HG03432 (cell line): ENCODE results near the gene CPNE7.
"Not testable (repeated sequence)": the region's sequence is repeated elsewhere in the genome, so short reads cannot be mapped to it uniquely, and the experiment has no call there.

Source experiments
- ATAC-seq: cut with Tn5 transposase; IDR thresholded peaks from one replicate; pipeline ENCODE4 v1.9.1; 2021; ENCODE audit warnings: mild to moderate bottlenecking, moderate library complexity; ENCODE audit not compliant: unreplicated experiment

CPNE7 gene

DNA sequence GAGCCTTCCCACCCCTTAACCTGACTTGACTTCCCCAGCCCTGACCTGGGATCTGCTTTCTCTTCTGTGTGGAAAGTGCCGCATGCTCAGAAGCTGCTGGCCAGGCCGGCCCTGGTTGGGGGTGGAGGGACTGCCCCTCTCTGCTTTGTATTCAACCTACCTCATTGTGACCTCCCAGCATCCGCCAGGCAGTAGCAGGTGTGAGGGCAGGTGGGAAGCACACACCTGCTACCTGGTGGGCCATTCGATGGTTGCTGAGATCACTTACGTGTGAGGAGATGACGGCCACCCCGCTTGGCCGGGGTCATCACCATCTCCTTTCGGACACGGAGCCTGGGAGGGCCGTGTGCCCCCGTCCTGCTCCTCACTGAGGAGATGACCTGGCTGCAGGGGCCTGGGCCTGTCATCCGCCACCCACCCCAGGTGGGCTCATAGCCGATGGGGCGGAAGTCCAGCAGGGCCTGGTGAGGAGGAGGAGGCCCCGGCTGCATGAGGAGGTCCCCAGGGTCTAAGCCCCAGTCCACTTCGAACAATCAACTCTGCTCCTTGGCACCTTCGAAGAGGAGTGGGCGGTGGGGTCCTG, 7.1 kb downstream of the CPNE7 start:
- no peak for ATAC-seq

DNA sequence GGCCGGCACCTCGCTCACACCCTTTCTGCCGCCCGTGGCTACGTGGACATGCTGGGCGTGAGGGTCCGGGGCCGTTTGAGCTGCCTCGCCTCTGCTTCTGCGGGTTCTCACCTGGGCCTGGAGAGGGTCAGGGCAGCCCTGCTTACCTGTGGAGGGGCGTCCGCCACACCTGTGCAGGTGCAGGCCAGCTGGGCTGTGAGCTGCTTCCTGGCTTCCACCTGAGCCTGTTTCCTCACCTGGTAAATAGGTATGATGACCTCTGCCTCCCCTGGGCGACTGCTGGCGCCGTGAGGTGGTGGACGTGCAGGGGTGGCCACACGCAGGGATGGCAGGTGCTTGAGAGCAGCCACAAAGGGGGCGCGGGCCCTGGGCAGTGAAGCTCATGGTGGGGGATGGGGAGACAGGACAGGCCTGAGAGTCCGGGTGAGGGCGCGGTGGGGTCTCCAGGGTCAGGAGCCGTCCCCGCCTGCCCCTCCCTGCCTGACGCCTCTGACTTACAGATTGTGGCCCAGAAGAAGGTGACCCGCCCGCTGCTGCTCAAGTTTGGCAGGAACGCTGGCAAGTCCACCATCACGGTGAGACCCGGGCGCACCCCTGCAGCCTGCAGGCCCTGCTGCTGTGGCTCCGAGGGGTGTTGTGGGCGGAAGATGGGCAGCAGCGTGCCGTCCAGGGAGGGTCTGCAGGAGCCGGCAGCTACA, 7.8 kb downstream of the CPNE7 start:
- no peak for ATAC-seq

DNA sequence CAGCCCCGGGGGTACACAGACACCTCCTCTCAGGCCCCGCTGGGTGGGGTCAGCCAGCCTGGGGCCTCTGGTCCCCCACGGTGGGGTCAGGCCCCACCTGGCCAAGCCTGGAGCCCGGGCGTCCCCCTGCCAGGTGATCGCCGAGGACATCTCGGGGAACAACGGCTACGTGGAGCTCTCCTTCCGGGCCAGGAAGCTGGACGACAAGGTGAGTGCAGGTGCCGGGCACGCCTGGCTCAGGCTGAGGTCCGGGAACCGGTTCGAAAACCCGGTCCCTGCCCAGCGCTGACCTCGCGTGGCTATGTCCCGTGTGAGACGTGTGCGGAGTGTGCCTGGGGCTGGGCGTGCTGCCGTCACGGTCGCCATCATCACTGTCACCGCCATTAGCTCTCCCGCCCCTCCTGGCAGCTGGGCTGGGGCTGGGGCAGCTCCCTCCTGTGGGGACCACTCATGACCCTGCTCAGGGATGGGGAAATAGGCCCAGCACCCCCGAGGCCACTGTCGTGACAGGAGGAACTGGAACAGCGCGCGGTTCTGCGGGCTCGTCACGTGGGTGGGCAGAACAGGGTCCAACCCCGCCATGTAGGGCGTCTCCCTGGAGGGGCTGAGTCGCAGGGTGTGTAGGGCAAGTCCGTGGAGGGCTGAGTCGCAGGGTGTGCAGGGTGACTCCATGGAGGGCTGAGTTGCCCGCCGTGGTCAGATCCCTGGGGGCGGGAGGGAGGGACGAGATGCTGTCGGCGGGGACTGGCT, 8.5 kb downstream of the CPNE7 start:
- ATAC-seq, result no peak

DNA sequence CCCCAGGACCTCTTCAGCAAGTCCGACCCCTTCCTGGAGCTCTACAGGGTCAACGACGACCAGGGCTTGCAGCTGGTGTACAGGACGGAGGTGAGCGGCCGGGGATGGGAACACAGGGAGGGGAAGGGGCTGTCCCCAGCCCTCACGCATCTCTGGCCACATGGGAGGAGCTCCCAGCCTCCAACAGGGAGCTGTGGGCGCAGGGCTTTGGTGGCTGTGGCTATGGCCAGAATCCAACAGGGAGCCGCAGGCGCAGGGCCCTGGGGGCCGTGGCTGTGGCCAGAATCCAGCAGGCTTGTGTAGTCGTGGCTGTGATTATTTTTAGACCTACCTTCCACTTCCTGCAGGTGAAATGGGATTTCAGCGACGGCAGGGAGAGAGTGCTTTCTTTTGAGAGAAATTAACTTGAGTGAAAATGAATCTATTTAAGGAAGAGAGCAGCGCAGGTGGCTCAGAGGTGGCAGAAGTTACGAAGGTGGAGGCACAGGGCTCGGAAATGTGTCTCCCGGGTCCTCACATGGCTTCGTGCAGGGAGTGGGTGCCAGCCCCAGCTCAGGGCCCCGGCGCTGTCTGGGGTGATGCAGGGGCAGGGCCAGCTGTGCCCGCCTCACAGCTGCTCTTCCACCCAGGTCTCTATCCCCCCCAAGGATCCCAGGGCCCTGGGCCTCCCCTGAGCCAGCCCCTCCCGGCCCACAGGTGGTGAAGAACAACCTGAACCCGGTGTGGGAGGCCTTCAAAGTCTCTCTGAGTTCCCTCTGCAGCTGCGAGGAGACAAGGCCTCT, 9.4 kb downstream of the CPNE7 start:
- ATAC-seq, result no peak

DNA sequence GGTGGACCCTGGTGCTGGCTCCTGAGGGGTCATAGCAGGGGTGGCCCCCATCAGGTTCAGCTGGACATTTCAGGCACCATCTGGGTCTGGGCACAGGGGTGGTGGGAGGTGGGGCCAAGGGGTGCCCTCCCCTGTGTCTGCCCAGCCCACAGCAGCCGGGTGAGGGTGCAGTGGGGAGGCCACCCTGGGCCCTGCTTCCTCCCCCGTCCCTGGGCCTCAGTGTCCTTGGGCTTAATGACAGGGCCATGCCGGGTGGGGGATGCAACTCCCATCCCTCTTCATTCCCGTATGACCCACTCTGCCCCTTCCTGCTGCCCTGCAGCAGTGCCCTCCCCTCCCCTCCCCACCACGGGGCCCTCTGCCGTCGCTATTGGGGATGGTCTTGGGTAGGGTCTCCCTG, 10.7 kb downstream of the CPNE7 start:
- ATAC-seq, result no peak

DNA sequence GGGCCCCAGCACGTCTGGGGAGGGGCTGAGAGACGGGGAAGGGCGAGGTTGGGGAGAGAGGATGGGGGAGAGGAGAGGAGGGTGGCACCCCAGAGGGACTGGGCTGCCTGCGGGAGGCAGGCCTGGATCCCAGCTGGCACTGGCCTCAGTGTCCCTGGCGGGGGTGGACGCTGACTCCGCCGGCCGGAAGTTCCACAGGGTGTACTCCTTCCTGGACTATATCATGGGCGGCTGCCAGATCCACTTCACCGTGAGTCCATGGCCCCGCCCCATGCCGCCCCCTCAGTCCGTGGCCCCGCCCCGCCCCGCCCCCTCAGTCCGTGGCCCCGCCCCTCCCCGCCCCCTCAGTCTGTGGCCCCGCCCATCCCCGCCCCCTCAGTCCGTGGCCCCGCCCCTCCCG, 11.3 kb downstream of the CPNE7 start:
- no peak for ATAC-seq

DNA sequence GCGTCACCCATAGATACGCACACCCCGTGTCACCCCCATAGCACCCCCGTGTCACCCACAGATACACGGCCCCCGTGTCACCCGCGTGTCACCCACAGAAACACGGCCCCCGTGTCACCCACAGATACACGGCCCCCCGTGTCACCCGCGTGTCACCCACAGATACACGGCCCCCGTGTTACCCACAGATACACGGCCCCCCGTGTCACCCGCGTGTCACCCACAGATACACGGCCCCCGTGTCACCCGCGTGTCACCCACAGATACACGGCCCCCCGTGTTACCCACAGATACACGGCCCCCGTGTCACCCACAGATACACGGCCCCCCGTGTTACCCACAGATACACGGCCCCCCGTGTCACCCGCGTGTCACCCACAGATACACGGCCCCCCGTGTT, 12.1 kb downstream of the CPNE7 start:
- not testable (repeated sequence) for ATAC-seq

DNA sequence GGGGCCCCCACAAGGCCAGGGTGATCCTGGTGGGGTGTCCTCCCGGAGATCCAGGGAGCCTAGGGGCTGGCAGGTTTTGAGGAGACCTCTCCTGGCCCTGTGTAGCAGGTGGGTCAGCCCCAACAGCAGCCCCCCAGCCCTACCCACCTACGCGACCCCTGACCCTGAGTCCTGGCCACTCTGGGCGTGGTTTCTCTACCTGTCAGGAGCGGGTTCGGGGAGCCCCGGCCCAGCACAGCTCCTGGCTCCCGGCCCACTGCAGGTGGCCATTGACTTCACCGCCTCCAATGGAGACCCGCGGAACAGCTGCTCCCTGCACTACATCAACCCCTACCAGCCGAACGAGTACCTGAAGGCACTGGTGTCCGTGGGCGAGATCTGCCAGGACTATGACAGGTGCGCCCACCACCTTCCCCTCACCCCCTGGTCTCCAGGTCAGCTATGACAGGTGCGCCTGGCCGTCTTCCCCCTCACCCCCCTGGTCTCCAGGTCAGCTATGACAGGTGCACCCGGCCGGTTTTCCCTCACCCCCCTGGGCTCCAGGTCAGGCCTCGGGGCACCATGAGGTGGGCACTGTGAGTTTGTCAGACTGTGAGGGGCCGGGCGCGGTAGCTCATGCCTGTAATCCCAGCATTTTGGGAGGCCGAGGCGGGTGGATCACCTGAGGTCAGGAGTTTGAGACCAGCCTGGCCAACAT, 13.0 kb downstream of the CPNE7 start:
- ATAC-seq, result no peak

DNA sequence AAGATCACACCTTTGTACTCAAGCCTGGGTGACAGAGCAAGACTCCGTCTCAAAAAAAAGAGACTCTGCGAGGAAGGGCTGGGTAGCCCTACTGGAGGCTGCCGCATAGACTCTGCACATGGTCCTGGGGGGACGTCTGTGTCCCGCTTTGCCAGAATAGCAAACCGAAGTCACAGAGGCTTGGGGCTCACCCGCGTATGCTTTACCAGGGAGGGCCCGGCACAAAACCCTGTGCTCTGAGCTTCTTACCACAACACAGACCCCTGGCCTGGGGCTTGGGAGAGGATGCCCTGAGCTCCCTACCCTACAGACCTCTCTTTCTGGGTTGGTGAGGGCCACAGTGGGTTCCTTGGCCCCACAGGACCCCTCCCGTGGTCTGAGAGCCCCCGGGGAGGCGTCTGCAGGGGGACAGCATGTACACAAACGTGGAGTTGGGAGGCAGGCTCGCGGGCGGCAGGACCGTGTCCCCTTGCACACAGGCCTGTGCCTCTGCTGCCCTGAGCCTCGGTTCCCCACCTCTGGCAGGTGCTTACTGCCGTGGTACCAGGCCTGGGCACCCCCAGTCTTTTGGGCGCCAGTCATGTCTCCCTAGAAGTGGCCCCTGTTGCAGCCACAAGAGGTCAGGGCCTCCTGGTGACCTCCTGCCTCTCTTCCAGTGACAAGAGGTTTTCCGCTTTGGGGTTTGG, 13.8 kb downstream of the CPNE7 start:
- ATAC-seq, result no peak

DNA sequence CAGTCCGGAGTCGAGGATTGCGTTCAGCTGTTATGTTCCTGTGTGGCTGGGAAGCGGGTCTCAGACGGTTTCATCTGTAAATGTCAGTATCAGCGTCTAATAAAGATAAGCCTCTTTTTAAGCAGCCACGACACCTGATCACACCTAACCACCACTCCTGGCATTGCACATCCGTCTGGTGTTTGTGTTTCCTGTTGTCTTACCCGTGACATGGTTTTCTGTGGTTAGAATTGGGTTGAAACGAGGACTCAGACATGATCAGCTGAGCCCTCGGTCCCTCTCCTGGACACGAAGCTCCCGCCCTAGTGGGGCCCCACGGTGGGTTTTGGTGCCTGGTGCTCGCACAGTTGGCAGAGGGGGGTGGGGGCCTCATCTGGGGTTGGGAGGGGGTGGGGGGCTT, 18.3 kb downstream of the CPNE7 start:
- ATAC-seq, result no peak

DNA sequence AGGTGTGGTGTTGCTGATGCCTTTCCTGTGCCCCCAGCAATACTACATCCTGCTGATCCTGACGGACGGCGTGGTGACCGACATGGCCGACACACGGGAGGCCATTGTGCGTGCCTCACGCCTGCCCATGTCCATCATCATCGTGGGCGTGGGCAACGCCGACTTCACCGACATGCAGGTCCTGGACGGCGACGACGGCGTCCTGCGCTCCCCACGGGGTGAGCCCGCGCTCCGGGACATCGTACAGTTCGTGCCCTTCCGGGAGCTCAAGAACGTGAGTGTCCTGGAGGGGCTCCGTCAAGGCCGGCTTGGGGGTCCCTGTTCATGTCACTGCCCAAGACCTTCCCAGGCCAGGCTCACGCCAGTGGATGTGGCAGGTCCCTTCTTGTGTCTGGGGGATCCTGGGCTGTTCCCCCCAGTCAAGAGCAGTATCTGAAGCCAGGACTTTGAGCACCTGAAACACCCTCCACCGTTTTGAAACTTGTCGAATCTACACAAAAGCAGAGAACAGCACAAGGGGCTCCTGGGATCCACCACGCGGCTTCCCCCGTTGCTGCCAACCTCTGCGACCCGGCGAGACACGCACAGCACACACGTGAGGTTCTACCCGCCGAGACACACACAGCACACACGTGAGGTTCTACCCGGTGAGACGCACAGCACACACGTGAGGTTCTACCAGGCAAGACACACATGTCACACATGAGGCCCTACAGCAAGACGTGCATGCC, 19.9 kb downstream of the CPNE7 start:
- no peak for ATAC-seq

DNA sequence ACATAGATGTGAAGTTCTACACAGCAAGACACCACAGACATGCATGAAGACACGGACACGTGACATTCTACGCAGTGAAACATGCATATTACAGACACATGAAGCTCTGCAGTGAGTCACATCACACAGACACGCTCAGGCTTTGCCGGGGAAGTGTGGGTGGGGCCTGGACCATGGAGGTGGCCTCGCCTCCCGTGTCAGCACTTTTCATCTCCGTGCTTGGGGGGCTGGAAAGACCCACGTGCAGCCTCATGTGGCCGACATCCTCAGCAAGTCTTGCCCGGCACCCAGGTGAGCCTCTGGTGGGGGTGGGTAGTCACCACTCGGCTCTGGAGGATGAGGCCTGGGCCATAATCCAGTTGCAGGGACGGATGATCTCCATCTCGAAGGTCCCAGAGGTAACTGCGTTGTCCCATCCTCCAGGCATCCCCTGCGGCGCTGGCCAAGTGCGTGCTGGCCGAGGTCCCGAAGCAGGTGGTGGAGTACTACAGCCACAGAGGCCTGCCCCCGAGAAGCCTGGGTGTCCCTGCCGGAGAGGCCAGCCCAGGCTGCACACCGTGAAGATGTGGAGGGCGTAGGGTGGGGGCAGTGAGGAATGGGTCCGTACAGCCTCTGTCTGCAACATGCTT, 20.6 kb downstream of the CPNE7 start:
- no peak for ATAC-seq

DNA sequence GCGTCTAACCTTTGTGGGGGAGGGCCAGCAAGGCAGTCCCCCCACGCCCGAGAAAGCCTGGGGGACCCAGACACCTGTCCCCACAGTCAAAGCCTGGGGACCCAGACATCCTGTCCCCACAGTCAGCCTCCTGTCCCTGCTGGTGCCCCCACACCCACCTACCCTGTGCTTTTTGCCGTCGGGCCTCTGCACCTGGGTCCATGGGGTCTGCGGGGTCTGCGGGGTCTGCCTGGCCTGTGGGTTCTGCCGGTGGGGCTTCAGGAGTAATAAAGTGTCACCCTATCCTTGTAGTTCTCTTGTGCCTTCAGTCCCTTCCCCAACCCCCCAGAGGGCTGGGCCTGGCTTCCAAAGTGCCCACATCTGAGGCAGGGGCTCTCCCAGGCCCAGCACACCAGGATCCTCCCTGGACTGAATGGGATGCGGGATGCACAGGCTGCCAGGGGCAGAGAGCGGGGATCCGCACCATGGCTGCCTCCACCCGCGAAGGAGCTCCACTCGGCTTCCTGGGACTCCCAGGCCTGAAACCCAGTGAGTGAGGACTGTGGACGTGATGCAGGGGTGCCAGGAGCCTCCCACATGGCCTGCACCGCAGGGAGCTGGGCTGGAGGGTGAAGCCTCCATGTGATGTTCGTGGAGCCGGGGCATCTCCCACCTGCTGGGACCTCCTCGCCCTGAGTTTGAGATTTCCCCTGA, 21.5 kb downstream of the CPNE7 start:
- ATAC-seq, result no peak

DNA sequence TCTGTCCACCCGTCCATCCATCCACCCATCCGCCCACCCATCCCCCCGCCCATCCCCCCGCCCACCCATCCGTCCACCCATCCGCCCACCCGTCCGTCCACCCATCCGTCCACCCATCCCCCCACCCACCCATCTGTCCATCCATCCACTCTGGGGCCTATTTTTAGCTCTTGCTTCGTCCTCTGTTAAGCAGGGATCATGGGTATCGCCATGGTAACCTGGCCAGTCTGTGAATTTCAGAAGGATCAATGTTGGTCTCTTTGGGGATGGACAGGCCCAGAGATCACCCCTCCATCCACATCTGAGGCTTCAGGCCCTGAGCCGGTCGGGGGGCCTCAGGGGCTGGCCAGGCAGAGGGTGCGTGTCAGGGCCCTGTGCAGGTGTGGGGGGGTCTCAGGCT, 22.6 kb downstream of the CPNE7 start:
- no peak for ATAC-seq

DNA sequence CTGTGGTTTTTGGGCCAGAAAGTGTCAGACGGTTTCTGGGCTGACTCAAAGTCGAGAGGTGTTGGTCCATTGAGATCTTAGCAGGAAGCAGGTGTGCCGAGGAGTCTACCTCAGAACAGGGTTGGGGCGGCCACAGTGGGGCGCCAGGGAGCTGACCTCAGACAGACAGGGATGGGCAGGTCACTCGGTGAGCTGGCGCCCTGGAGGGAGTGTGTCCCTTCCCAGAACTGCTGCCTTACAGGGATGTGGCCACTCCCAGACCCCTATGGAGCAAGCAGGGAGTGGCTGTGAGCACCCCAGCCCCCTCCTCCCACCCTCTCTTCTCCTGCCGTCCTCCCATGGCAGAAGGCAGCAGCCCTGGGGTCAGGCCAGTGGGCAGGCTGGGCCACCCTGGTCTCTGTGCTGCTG, 23.9 kb downstream of the CPNE7 start:
- no peak for ATAC-seq

DNA sequence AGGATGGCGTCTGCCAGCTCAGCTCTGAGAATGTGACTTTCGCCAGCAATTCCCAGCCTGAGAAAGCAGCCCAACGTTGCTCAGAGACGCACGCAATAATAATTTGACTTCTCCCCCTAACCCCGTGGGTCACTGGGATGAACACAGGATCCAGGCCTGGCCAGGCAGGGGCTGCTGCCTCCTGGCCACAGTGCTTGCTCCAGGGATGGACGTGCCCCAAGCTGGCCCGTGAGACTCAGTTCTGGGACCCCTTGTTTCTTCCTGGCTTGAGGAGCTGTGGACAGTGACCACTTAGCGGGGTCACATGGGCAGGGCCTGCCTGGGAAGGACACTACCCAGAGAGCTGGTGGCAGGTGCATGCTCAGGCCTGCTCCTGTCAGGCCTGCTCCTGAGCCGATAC, 24.3 kb downstream of the CPNE7 start:
- ATAC-seq, result no peak

DNA sequence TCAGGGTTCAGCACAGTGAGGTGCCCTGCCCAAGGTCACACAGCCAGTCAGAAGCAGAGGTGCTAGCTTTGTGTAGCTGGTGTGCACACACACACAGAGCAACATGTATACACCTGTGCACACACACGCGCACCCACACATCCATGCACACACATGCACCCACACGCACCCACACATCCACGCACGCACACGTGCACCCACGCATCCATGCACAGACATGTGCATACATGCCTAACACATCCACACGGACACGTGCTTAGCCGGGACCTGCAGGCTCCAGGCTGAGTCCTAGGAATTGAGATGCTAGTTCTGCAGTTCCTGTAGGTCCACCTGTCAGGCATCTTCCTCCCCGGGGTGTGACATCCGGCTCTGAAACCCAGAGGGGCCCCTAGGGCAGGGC, 24.9 kb downstream of the CPNE7 start:
- ATAC-seq, result no peak

DNA sequence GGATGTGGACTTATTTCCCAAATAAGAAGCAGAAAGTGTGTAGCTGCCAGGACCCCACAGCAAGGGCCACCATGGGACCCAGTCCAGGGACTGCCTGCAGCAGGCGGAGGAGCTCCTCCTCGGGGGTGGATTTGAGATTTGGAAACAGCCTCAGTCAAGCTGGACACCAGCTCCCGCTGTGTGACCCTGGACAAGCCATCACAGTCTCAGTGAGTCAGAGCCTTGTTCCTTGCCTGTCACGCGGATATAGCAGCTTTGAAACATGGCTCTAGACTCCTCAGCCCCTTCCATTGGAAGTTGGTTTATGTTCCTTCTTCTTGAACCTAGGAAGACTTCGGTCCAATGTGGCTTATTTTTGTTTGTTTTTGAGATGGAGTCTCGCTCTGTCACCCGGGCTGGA, 25.4 kb downstream of the CPNE7 start:
- ATAC-seq, result no peak

DNA sequence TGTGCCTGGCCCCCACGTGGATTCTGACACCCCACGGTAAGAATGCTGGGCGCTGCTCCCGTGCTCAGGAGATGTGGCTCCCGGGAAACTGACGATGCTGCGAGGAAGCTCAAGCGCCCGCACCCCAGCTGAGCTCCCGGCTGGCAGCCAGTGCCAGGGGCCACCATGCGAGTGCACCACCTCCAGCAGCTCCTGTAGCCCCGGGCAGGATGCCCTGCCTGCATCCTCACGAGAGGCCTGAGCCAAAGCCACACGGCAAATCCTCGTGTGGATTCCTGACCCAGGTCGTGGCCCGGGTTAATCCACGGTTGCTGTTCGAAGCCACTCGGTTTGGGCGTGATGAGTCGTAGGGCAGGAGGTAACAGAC, 26.3 kb downstream of the CPNE7 start:
- no peak for ATAC-seq
